Measurements from ENCODE around the gene HOXA3. TPM values are rescaled to one million over a fixed set of nuclear protein-coding genes. Genes with fewer than 3 reads are reported as not detected.

The HOXA3 gene
- total RNA-seq, 1 experiment from 2014 or later: not detected

DNA sequence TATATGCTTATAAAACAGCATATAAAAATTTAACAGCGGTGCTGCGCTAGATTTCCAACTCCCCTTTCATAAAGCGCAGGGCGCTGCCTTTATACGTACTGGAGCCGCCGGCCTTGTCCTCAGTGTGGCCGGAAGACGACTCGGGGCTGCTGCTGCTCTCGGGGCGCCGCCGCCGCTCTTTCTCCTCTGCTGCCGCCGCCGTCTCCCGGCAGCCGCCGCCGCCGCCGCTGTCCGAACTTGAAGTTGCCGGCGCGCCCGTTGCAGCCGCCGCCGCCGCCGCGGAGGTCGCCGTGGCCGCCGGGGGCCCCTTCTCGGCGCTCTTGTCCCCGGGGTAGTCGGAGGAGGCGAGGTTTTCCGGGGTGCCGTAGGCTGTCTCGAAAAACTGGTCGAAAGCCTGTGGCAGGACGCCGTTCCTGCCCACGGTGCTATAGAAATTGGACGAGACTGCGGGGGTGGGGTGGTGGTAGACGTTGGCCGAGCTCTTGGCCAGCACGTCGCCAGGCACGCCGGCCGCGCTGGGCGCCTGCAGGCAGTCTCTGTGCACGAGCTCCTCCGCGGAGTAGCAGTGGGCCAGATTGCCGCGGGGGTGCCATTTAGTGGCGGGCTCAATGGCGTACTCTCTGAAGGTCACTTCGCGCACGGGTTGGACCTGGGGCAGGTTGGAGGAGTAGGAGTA, 32.1 kb upstream of the HOXA3 start:
- Histone ChIP-seq H4K91ac (ENCODE audit: insufficient read length, low read depth, low read length) (no peak overlapping the region), H3K79me1 (ENCODE audit: insufficient read depth, low read depth, low read length, poor library complexity, severe bottlenecking) (no peaks in the 10 kb centered on the region), H3K27ac (ENCODE audit: insufficient read length, low read depth, low read length) (no peak overlapping the region), H2AK5ac (ENCODE audit: insufficient read length, low read length) (no peak overlapping the region), H3K23me2 (ENCODE audit: insufficient read length, low read depth, low read length, poor library complexity, severe bottlenecking) (no peaks in the 10 kb centered on the region), H4K5ac (ENCODE audit: insufficient read length, low read depth, low read length) (no peak overlapping the region), H3K4me1 (ENCODE audit: insufficient read depth, low read length) (no peaks in the 10 kb centered on the region), H3K23ac (ENCODE audit: insufficient read length, low read depth, low read length) (no peak overlapping the region), H2BK12ac (ENCODE audit: insufficient read length, low read depth, low read length) (no peak overlapping the region), H3K56ac (ENCODE audit: insufficient read length, low read depth, low read length) (no peak overlapping the region), H3K79me2 (ENCODE audit: insufficient read depth, low read length) (no peaks in the 10 kb centered on the region), H3K14ac (ENCODE audit: insufficient read depth, low read length) (no peak overlapping the region; the same call in 1 of the 2 replicates), H3K4ac (ENCODE audit: low read depth, low read length) (no peak overlapping the region), H3K9me3 (ENCODE audit: control insufficient read depth, low read depth, low read length) (no peaks in the 10 kb centered on the region), H3K4me2 (ENCODE audit: insufficient read depth, insufficient read length, low read length) (no peak overlapping the region), H2BK15ac (ENCODE audit: low read depth, low read length) (no peak overlapping the region), H2BK120ac (ENCODE audit: low read depth, low read length, poor library complexity, severe bottlenecking) (no peak overlapping the region), H3K27me3 (ENCODE audit: insufficient read depth, low read length) (peaks cover 96% of the 10 kb centered on the region), H3T11ph (ENCODE audit: low read length) (no peak overlapping the region), H4K8ac (replicated peaks; ENCODE audit: insufficient read length, low read depth, low read length) (no peak overlapping the region), H4K20me1 (ENCODE audit: control insufficient read depth, insufficient read depth, insufficient read length) (no peaks in the 10 kb centered on the region), H2AFZ (ENCODE audit: low read length) (no peak overlapping the region), H2BK20ac (ENCODE audit: low read depth, low read length, poor library complexity, severe bottlenecking) (no peak overlapping the region), H3K18ac (ENCODE audit: insufficient read length, low read depth, low read length) (no peak overlapping the region), H3K9ac (ENCODE audit: extremely low read depth, insufficient read length, low read length) (no peak overlapping the region), H2BK5ac (ENCODE audit: insufficient read length, low read length) (no peak overlapping the region)
- peaks cover 0 to 19% of the 10 kb centered on the region in 2 experiments; a peak in 2 of 5 replicates for H3K9me3 Mint-ChIP-seq
- no peak overlapping the region for H3K27ac Mint-ChIP-seq
- H3K36me3 Mint-ChIP-seq (ENCODE audit: insufficient read depth in 1 of 3, low read depth in 3 of 3): peaks cover 0 to 2% (median 0%) of the 10 kb centered on the region in 3 experiments; a peak in 4 of 7 replicates
- TF ChIP-seq CTCF (conservative IDR thresholded peaks at IDR 0.05): no peak
- peak overlapping the region in 1 of 2 experiments; percentile 63; a peak in 2 of 5 replicates for H3K4me3 Mint-ChIP-seq
- H3K4me1 Mint-ChIP-seq: peaks cover 19 to 48% of the 10 kb centered on the region in 2 experiments
- peak; percentile 55 for DNase-seq
- no CpG with 5 or more reads among the region's 72 CpGs for WGBS (ENCODE audit: extremely low coverage, insufficient read length, low lambda C conversion rate)
- peaks cover 100% of the 10 kb centered on the region for H3K27me3 Mint-ChIP-seq (ENCODE audit: low read depth)

Data from H9 (cell line).